HG03558 (cell line): ENCODE data around the gene KDM1A.

Experiments
- ATAC-seq: cut with Tn5 transposase; IDR thresholded peaks from one replicate; pipeline ENCODE4 v1.9.1; 2021; ENCODE audit warnings: moderate number of reproducible peaks; ENCODE audit not compliant: unreplicated experiment; ENCODE audit errors: extremely low read depth

KDM1A gene

GRCh38 chr1:23102289-23102688 lies 83.0 kb downstream of the KDM1A start:
- no peak for ATAC-seq

- ATAC-seq: no peak
Measured at GRCh38 chr1:23103001-23103889, 84.0 kb downstream of the KDM1A start.

DNA sequence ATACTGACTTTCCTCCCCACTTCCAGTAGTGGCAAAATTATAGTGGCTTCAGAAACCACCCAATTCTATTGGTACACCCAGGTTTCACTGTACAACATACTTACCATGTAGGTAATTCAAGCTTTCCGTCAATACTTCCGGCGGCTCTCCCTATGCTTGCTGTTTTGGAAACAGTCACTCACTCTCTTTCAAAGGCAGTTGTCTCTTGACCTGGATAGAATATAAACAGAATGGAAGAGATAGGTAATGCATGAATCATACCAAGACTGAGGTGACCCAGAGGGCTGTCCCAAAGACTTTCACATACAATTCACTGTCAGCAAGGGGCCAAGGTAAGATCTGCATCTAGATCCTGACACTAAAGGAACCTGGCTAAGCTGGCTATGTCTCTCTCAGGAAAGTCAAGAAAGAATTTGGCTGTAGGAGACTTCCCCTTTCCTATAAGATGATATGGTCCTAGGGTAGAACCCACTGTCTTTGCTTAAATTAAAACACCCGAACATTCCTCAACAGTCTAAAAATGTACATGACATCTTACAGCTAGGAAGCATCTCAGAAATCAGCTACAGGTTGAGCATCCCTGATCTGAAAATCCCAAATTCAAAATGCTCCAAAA lies 89.8 kb downstream of the KDM1A start:
- no peak for ATAC-seq

- no peak for ATAC-seq
Measured at GRCh38 chr1:23110391-23110790, 91.1 kb downstream of the KDM1A start.

DNA sequence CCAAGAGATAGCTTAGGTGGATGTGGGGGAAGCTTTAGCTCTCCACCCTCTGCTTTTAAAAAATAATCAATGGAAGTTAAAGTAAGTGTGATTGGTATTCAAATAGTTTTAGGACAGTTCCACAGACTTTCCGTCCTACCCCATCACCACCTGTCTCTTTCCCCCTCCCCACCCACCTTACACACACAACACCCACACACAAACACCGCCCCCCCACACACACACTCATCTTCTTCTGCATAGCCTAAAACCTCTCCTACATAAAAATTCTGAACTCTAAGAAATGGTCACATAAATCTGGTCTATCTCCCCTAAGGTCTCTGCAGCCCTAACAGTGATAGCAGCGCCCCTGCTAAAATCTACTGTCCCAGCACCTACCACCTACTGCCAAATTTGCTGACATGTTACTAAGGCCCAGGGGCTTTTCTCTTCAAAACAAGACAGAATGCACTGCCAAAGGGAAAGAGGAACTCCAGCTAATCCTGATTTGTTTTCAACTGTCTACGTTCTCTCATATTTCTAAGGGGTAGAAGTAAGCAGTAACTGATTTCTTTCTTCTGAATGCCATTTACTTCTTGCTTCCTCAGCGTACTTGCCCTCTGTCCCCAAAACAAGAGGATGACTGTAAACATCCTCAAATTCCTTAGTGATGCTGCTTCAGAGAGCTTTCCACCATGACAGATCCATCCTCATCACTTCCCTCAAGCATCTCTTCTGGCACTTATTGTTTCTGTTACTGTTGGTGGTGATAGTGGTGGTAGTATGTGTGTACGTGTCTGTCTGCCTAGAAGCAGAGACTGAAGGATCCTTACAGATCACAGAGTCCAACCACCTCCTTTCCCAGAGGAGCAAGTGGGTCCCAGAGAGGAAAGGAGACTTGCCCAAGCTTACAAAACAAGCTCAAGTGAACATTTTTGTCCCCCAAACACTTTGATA lies 92.6 kb downstream of the KDM1A start:
- ATAC-seq: no peak

DNA sequence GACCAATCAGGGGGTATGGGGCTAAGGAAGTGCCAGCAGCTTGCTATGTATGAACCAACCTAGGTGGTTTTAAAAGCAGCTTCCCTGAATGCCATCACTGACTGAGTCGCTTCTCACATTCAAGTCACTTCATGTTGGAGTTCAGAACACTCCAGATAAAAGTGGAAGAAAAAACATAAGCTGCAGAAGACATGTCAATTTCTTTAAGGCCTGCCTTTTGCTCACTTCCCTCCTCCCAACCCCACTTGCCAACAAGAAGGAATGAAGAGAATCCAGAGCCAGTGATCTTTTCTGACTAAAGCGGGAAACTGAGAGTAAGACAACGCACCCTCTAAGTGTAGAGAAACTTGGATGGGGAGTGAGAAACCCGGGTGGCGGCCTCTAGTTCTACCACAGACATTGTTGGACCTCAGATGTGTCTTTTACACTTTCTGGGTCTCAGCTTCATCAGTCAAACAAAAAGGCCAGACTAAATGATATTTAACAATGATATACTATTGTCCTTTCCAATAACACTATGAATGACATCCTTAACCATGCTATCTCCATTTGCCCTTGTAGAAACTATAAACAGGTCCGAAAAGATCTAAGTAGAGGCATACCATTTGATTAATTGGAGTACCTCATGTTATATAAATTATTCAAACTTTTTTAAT lies 95.3 kb downstream of the KDM1A start:
- no peak for ATAC-seq

- ATAC-seq: no peak
Measured at GRCh38 chr1:23116216-23116836, 97.1 kb downstream of the KDM1A start.

DNA sequence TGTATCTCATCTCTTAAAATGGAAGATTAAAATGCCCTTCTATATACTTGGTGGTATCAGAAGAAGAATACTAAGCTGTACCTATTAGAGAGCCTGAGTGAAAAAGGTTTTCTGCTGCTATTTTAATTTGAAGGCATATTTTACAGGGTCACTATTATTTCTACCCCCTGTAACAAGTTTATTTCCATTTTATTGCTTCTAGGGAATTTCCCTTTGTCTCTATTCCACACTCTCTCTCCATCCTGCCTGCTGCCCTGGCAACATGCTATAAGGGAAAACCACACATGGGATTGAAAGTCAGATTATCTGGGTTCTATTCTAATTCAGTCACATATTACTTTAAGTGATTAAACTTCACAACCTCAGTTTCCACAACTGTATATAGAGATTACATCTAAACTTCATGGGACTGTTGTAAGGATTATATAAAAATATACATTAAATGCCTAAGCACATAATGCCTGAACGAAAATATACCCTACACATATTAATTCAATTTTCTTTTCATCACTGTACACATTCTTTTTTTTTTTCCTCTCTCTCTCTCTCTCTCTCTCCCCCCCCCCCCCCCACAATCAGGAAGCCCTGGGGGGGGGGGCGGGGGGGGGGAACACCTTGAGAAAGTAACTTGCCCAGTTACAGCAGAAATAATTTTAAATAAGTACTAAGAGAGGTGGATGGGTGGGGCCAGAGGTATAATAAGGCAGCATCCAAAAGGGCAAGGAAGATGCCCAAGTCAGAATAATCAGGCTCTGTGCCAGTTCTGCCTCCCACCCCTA lies 97.8 kb downstream of the KDM1A start:
- no peak for ATAC-seq

DNA sequence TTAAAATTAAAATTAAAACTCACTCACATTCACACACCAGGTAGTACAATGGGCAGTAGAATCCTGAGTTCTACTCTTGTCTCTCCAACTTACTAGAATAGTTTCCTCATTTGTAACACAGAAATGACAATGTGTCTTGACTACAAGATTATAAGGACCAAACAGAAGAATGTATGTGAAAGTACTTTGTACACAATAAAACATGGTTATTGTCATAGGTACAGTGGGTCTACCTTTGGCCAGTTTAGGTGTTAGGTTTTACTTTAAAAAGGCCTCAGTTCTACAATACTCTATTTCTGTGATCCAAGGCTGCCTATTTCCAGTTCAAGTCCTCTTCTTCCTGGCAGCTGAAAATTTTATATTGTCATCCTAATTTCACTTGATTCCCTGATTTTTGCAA lies 99.1 kb downstream of the KDM1A start:
- ATAC-seq: no peak

- no peak for ATAC-seq
Measured at GRCh38 chr1:23118957-23119792, 99.9 kb downstream of the KDM1A start.

GRCh38 chr1:23120383-23120782 lies 101.1 kb downstream of the KDM1A start:
- ATAC-seq: no peak

- no peak for ATAC-seq
Measured at GRCh38 chr1:23122023-23122748, 102.9 kb downstream of the KDM1A start.

GRCh38 chr1:23122796-23123195 lies 103.5 kb downstream of the KDM1A start:
- no peak for ATAC-seq

GRCh38 chr1:23123528-23123927 lies 104.3 kb downstream of the KDM1A start:
- no peak for ATAC-seq

GRCh38 chr1:23124259-23125026 lies 105.2 kb downstream of the KDM1A start:
- ATAC-seq: no peak

DNA sequence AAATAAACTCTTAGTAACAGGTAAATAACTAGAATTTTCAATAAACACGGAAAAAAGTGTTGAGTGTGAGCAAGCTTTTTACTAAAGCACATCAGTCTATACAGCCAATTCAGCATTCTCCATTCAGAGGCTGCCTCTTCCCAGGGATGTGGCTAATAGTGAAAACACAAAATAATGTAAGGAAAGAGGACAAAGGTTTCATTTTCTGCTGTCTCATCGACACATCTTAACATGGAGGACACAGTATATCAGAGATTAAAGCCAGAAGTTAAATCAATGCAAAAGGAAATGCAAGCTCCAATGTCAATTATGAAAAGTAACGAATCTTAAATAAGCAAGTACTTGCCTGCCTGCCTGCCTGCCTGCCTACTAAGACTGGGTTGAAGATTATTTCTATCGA lies 106.2 kb downstream of the KDM1A start:
- ATAC-seq: no peak

GRCh38 chr1:23126200-23126599 lies 106.9 kb downstream of the KDM1A start:
- ATAC-seq: no peak
